Measurements from ENCODE around the gene ETFB. TPM values are rescaled to one million over a fixed set of nuclear protein-coding genes. Genes with fewer than 3 reads are reported as not detected.

ETFB gene
- total and polyA plus RNA-seq, 7 donors, result 59.5 to 361 (median 158) TPM

- DNase-seq, result no peak
- TF ChIP-seq POLR2AphosphoS5 (IDR thresholded peaks at IDR 0.05) (no peak), CTCF (IDR thresholded peaks at IDR 0.05) (no peak), POLR2A (IDR thresholded peaks at IDR 0.05) (no peak), EP300 (IDR thresholded peaks at IDR 0.05) (no peak)
- Histone ChIP-seq H3K27ac (no peak overlapping the region), H3K36me3 (no peaks in the 10 kb centered on the region), H3K4me1 (peaks cover 0 to 23% (median 12%) of the 10 kb centered on the region in 4 donors), H3K4me3 (no peak overlapping the region), H3K27me3 (no peaks in the 10 kb centered on the region), H3K9me3 (no peaks in the 10 kb centered on the region)
- WGBS, 2 donors, result 72 to 83% methylated on average over 4 of the region's 4 CpGs
- intact Hi-C loops (cut with DNase I), result no loop called here
Measured at GRCh38 chr19:51370230-51370629, 4.0 kb upstream of the ETFB start.

- intact Hi-C loops (cut with DNase I), result loop anchor here (2.0 to 10.0 kb wide), 2 partner anchors 26 to 206 kb away; partner anchors contain the start of gene ZNF175
- Histone ChIP-seq H3K27me3 (no peaks in the 10 kb centered on the region), H3K9me3 (no peaks in the 10 kb centered on the region), H3K27ac (peak within 1 kb of the TSS; percentile 97 to 100 (median 98)), H3K4me1 (peaks cover 0 to 39% (median 23%) of the 10 kb centered on the region in 4 donors), H3K4me3 (peak within 1 kb of the TSS; percentile 64 to 93 (median 74)), H3K36me3 (no peaks in the 10 kb centered on the region)
- DNase-seq, result no peak
- WGBS, 2 donors, result 61 to 69% methylated on average over 23 of the region's 23 CpGs
- no peak for TF ChIP-seq CTCF (IDR thresholded peaks at IDR 0.05)
- no peak for TF ChIP-seq EP300 (IDR thresholded peaks at IDR 0.05)
- TF ChIP-seq POLR2A (IDR thresholded peaks at IDR 0.05), result no peak
- no peak for TF ChIP-seq POLR2AphosphoS5 (IDR thresholded peaks at IDR 0.05)
Measured at GRCh38 chr19:51368366-51369282, 2.4 kb upstream of the ETFB start, which contains the start of gene CLDND2. Gene CLDND2 (minus strand): TSS chr19:51369003. CDS start chr19:51368577, 426 bp downstream.

GRCh38 chr19:51367565-51368365 is 1.6 kb upstream of the ETFB start:
- Histone ChIP-seq H3K4me1 (peaks cover 0 to 46% (median 26%) of the 10 kb centered on the region in 4 donors), H3K4me3 (peak overlapping the region; percentile 64 to 93 (median 74)), H3K27me3 (no peaks in the 10 kb centered on the region), H3K27ac (peak overlapping the region; percentile 97 to 100 (median 98)), H3K9me3 (no peaks in the 10 kb centered on the region), H3K36me3 (no peaks in the 10 kb centered on the region)
- DNase-seq, result peak; percentile 100
- 1% methylated on average over 64 of the region's 64 CpGs for WGBS, 2 donors
- peak in 1 of 4 donors; percentile 60 for TF ChIP-seq POLR2AphosphoS5 (IDR thresholded peaks at IDR 0.05)
- no peak for TF ChIP-seq CTCF (IDR thresholded peaks at IDR 0.05)
- intact Hi-C loops (cut with DNase I), result loop anchor here (1.0 to 10.0 kb wide), 3 partner anchors 27 to 322 kb away; partner anchors contain the start of gene ZNF175

GRCh38 chr19:51367255-51367564 is 1.0 kb upstream of the ETFB start:
- intact Hi-C loops (cut with DNase I), result loop anchor here (1.0 to 10.0 kb wide), 2 partner anchors 208 to 322 kb away; partner anchors contain the start of gene ZNF175
- H3K9me3 ChIP-seq, result no peaks in the 10 kb centered on the region
- DNase-seq, result no peak
- H3K4me3 ChIP-seq, result peak overlapping the region; percentile 64 to 93 (median 74)
- 0 to 1% methylated on average over 15 of the region's 15 CpGs for WGBS, 2 donors
- H3K27ac ChIP-seq, result peak overlapping the region; percentile 97 to 100 (median 98)
- TF ChIP-seq POLR2AphosphoS5 (IDR thresholded peaks at IDR 0.05), result peak; percentile 95 to 99 (median 99)
- peak in 1 of 4 donors; percentile 11 for TF ChIP-seq EP300 (IDR thresholded peaks at IDR 0.05)
- no peak for TF ChIP-seq CTCF (IDR thresholded peaks at IDR 0.05)
- peak; percentile 82 to 89 for TF ChIP-seq POLR2A (IDR thresholded peaks at IDR 0.05)
- H3K27me3 ChIP-seq, result no peaks in the 10 kb centered on the region
- peaks cover 0 to 51% (median 27%) of the 10 kb centered on the region in 4 donors for H3K4me1 ChIP-seq
- no peaks in the 10 kb centered on the region for H3K36me3 ChIP-seq
